Measurements from ENCODE around the gene ZNF763. TPM values are rescaled to one million over a fixed set of nuclear protein-coding genes. Genes with fewer than 3 reads are reported as not detected.
"Not testable (repeated sequence)": the region's sequence is repeated elsewhere in the genome, so short reads cannot be mapped to it uniquely, and the experiment has no call there.

ZNF763 gene
- polyA plus RNA-seq, 3 donors: 1.3 to 2.6 (median 1.7) TPM

- Mint-ChIP-seq H3K27me3 (ENCODE audit: low read depth in 3 of 3) (peaks cover 0 to 6% (median 2%) of the 10 kb centered on the region in 3 donors), H3K4me3 (peak overlapping the region in 1 of 2 donors; percentile 99), H3K36me3 (peaks cover 6 to 26% of the 10 kb centered on the region in 2 donors), H3K27ac (peak overlapping the region in 5 of 7 donors; percentile 77 to 98 (median 95)), H3K4me1 (peaks cover 18% of the 10 kb centered on the region), H3K9me3 (peaks cover 0 to 12% (median 5%) of the 10 kb centered on the region in 7 donors)
- peaks cover 27% of the 10 kb centered on the region for H4K20me1 ChIP-seq (ENCODE audit: insufficient read depth, low read length)
- WGBS (ENCODE audit: insufficient coverage): 79% methylated on average over 7 of the region's 9 CpGs
- peaks cover 0 to 4% of the 10 kb centered on the region in 2 donors for H3K36me3 ChIP-seq (replicated peaks in 1 of 2; ENCODE audit: control insufficient read depth in 1 of 2, insufficient read depth in 2 of 2, low read length in 2 of 2)
- H3K27me3 ChIP-seq (ENCODE audit: control insufficient read depth in 2 of 2, insufficient read depth in 2 of 2, low read length in 2 of 2): no peaks in the 10 kb centered on the region
- H3K4me1 ChIP-seq (ENCODE audit: control insufficient read depth in 1 of 2, insufficient read depth in 2 of 2, low read length in 2 of 2): peaks cover 9 to 13% of the 10 kb centered on the region in 2 donors
- intact Hi-C loops (cut with micrococcal nuclease): loop anchor here (2.0 to 10.0 kb wide), 5 partner anchors 62 to 192 kb away; partner anchors contain the start of genes ZNF440 (in 2 of the 2), ZNF700 (in 2 of the 2) and ZNF491 (in 1 of the 2)
- peaks cover 0 to 2% of the 10 kb centered on the region in 2 donors for H3K9me3 ChIP-seq (replicated peaks in 1 of 2; ENCODE audit: control insufficient read depth in 1 of 2, insufficient read depth in 1 of 2, low read length in 2 of 2)
- peak overlapping the region; percentile 81 to 92 for H3K27ac ChIP-seq (ENCODE audit: low read depth in 1 of 2, low read length in 2 of 2)
- no peak overlapping the region for H2AFZ ChIP-seq (ENCODE audit: insufficient read depth, low read depth, low read length, poor library complexity, severe bottlenecking)
- peak overlapping the region; percentile 58 to 99 (median 83) for H3K4me3 ChIP-seq (replicated peaks in 1 of 3; ENCODE audit: low read depth in 2 of 3, low read length in 3 of 3)
- TF ChIP-seq CTCF (IDR thresholded peaks at IDR 0.05): peak; percentile 47
- H3K9ac ChIP-seq (ENCODE audit: insufficient read depth, low read length, poor library complexity, severe bottlenecking): peak overlapping the region; percentile 86
- peak overlapping the region; percentile 99 for H3K4me2 ChIP-seq (replicated peaks; ENCODE audit: extremely low read depth, low read length, poor library complexity, severe bottlenecking)
- DNase-seq: no peak
- H3K79me2 ChIP-seq (ENCODE audit: insufficient read depth, low read length): peaks cover 58% of the 10 kb centered on the region
Observed at GRCh38 chr19:11989112-11989456, 24.2 kb downstream of the ZNF763 start.

GRCh38 chr19:11991921-11992320, 27.1 kb downstream of the ZNF763 start:
- H3K4me2 ChIP-seq (replicated peaks; ENCODE audit: extremely low read depth, low read length, poor library complexity, severe bottlenecking); H3K27ac ChIP-seq (ENCODE audit: low read depth in 1 of 2, low read length in 2 of 2); H3K9ac ChIP-seq (ENCODE audit: insufficient read depth, low read length, poor library complexity, severe bottlenecking); intact Hi-C loops (cut with micrococcal nuclease); H3K4me3 ChIP-seq (replicated peaks in 1 of 3; ENCODE audit: low read depth in 2 of 3, low read length in 3 of 3); H3K27me3 ChIP-seq (ENCODE audit: control insufficient read depth in 2 of 2, insufficient read depth in 2 of 2, low read length in 2 of 2); DNase-seq; H3K4me3 Mint-ChIP-seq; H2AFZ ChIP-seq (ENCODE audit: insufficient read depth, low read depth, low read length, poor library complexity, severe bottlenecking); H3K27me3 Mint-ChIP-seq (ENCODE audit: low read depth in 3 of 3): not testable (repeated sequence)
- Histone ChIP-seq H3K9me3 (replicated peaks in 1 of 2; ENCODE audit: control insufficient read depth in 1 of 2, insufficient read depth in 1 of 2, low read length in 2 of 2) (peaks cover 21 to 25% of the 10 kb centered on the region in 2 donors), H3K4me1 (ENCODE audit: control insufficient read depth in 1 of 2, insufficient read depth in 2 of 2, low read length in 2 of 2) (peaks cover 9 to 13% of the 10 kb centered on the region in 2 donors), H3K36me3 (replicated peaks in 1 of 2; ENCODE audit: control insufficient read depth in 1 of 2, insufficient read depth in 2 of 2, low read length in 2 of 2) (peaks cover 0 to 24% of the 10 kb centered on the region in 2 donors), H3K79me2 (ENCODE audit: insufficient read depth, low read length) (peaks cover 77% of the 10 kb centered on the region), H4K20me1 (ENCODE audit: insufficient read depth, low read length) (peaks cover 27% of the 10 kb centered on the region)
- no CpG with 5 or more reads among the region's 4 CpGs for WGBS (ENCODE audit: insufficient coverage)
- H3K4me1 Mint-ChIP-seq: peaks cover 18% of the 10 kb centered on the region
- peaks cover 6 to 28% (median 24%) of the 10 kb centered on the region in 7 donors for H3K9me3 Mint-ChIP-seq
- peak overlapping the region in 1 of 7 donors; percentile 5 for H3K27ac Mint-ChIP-seq
- peaks cover 15 to 43% of the 10 kb centered on the region in 2 donors for H3K36me3 Mint-ChIP-seq

Data from CD14-positive monocyte (primary cell).